OCI-LY3 (cell line): Measurements from ENCODE around the gene RHOH.

Source experiments
- CTCF ChIP-seq: fragments of 200-600, 300-600 bp; sonication (generic); IDR thresholded peaks from 2 replicates; pipeline ENCODE4 v1.5.1; 2014; ENCODE audit warnings: antibody characterized with exemption, low read length, low read depth
- EZH2phosphoT487 ChIP-seq: fragments of 200-600 bp; shearing (Covaris generic); IDR thresholded peaks from 2 replicates; pipeline ENCODE4 v1.6.1; 2018; ENCODE audit warnings: antibody characterized with exemption, mixed run types, low read depth

GRCh38 chr4:40254608-40255392 is 58.0 kb downstream of the RHOH start:
- TF ChIP-seq CTCF (no peak), EZH2phosphoT487 (no peak)
